Neural cell (in vitro differentiated cells): ENCODE measurements around the gene FBN1.

Source experiments
- CTCF ChIP-seq: fragments of 450-650 bp; IDR thresholded peaks from 2 replicates; pipeline ENCODE4 v1.5.1; 2014; ENCODE audit warnings: antibody characterized with exemption, mild to moderate bottlenecking, moderate library complexity; ENCODE audit not compliant: poor library complexity, severe bottlenecking
- EZH2 ChIP-seq: fragments of 200-600, 300-800 bp; shearing (Covaris generic), sonication (generic); IDR thresholded peaks from 2 replicates; pipeline ENCODE4 v1.6.1; 2014; ENCODE audit warnings: antibody characterized with exemption, low read length, borderline replicate concordance, mild to moderate bottlenecking; ENCODE audit not compliant: insufficient read depth, poor library complexity, severe bottlenecking
- MXI1 ChIP-seq: fragments of 450-650 bp; conservative IDR thresholded peaks from 2 replicates; pipeline ENCODE4 v1.6.1; 2014; ENCODE audit warnings: antibody characterized with exemption, mild to moderate bottlenecking; ENCODE audit not compliant: poor library complexity, severe bottlenecking
- POLR2AphosphoS5 ChIP-seq: IDR thresholded peaks from 2 replicates; pipeline ENCODE4 v1.6.1; 2012

GRCh38 chr15:48418343-48418742, 227.2 kb downstream of the FBN1 start:
- TF ChIP-seq CTCF (no peak), POLR2AphosphoS5 (no peak), EZH2 (no peak), MXI1 (no peak)
